Stimulated activated CD8-positive, alpha-beta memory T cell treated with anti-CD3 and anti-CD28 coated beads, Interleukin-2, amount 100 ng/mL, for 1 hour (primary cell): ENCODE data around the gene BDH1.
"Not testable (repeated sequence)": the region's sequence is repeated elsewhere in the genome, so short reads cannot be mapped to it uniquely, and the experiment has no call there.

ENCODE experiments used
- DNase-seq, 2 donors: peaks; one replicate each; pipeline ENCODE4 v3.0.0-alpha.2; 2020; ENCODE audit warnings: low read depth in 2 of 2

The BDH1 gene

DNA sequence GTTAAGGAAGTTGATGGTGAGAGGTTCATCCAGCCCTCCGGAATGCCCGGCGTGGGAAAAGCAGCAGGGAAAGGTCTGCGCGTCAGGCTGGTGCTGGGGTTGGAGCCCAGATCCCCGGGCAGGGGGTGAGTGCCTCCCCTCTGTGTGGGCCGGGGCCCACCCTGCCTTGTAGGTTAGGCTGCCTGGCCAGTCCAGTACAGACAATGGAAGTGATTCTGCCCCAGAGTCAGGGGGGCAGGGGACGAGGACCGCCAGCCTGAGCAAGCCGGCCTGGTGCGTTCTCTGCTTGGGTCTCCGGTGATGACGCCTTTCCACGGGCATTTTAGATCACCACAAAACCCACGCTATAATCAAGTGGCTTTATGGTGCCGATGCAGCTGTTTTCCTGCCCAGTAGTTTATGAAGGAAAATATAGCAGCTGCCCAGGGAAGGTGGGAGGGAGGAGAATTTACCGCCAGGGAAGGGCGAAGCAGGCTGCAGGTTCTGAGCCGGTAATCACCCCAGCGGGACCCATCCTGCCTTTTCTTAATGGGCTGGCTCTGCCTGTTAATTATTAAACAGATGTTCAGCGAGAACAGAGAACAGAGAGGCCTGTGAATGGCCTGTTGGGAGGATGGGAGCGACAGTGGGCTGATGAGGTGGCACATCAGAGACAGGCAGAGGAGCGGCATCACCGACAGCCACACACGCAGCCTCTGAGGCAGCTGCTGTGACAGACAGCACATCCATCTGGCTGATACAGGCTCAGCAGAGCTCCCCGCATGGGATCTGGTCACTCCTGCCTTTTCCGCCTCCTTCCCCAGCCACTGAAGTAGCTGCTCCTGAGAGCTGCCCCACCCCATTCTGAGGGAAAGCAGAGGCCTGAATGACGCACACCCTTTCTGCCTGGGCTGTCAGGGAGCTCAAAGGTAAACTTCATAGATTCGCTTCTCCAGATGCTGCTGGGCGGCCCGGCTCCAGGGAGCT, 35.2 kb downstream of the BDH1 start:
- no peak for DNase-seq

- DNase-seq: no peak
Measured at GRCh38 chr3:197519801-197520211, 36.0 kb downstream of the BDH1 start.

- no peak for DNase-seq
Measured at GRCh38 chr3:197518881-197519421, 36.8 kb downstream of the BDH1 start.

- DNase-seq: not testable (repeated sequence)
Measured at GRCh38 chr3:197517922-197518683, 37.7 kb downstream of the BDH1 start.

DNA sequence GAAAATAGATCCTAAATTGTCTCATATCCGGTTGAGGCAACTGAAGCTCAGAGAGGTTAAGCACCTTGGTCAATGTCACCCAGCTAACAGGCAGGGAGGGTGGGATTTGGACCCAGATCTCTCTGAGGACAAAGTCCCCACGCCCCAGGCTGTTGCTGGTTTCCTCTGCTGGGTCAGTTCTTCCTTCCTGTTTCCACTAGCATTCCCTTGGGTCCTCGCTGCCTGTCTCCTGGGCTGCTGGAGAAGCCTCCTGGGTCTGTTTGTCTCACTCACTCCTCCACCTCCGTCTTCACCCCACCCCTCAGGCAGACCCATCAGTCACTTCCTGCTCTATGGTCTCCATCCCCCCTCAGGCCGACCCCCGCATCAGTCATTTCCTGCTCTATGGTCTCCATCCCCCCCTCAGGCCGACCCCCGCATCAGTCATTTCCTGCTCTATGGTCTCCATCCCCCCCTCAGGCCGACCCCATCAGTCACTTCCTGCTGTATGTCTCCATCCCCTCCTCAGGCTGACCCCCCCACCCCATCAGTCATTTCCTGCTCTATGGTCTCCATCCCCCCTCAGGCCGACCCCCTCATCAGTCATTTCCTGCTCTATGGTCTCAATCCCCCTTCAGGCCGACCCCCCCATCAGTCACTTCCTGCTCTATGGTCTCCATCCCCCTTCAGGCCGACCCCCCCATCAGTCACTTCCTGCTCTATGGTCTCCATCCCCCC, 38.7 kb downstream of the BDH1 start:
- not testable (repeated sequence) for DNase-seq

GRCh38 chr3:197516517-197516889, 39.3 kb downstream of the BDH1 start:
- DNase-seq: no peak

DNA sequence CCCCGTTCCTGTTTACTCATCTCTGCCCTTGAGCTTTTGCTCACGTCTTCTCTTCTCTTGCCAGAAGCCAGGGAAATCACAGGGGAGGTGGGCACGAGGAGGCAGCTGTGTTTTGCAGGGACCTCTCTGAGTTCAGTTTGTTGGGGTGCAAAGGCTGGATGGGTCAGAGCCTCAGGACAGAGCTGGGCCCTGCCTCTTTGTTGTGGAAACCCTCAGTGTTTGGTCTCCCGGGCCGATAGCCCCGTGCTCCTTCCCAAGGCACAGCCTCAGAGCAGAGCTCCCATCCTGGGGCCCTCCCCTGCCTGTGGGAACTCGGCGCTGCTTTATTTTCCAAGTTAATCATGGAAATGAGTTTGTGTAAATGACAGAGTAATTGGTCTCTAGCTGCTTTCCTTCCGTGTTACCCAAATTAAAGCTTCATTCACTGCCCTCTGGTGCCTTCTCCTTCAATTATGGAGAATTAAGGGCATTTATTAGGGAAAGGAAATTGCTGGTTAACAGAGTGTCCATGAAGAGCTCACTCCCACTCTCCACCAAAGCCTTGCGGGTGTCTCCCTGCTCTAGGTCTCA, 40.9 kb downstream of the BDH1 start:
- no peak for DNase-seq

DNA sequence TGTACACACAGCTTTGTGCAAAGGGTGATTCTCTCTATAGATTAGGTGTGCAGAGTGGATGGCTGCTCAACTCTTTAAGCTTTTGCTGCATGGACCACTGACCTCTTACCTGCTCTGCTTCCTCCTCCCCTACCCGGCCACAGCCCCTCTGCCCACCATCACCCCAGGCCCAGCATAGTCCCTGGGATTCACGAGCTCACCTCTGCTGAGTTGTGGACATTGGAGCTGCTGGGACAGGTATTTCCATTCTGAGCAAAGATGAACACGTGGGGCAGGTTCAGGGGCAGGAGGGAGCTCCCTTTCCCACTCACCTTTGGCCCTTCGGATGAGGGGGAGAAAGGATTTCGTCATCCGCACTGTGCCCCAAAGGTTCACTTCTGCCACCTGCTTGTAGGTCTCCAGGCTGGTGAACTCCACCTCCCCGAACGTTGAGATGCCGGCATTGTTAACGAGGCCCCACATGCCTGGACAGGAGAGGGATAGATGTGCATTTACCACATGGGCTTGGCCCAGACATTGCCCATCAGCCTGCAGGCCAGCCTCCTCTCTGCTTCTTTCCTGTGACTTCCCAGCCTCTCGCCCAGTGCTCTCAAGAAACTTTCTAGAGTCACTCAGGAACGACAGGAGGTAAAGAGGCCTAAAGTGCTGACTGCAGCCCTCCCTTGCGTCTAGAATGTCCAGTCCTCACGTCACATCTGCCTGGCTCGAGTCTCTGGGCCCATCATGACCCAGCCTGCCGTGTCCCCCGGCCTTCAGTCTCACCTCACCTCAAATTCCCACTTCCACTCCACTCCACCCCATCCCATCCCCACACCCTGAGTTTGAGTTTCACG, 41.6 kb downstream of the BDH1 start:
- DNase-seq: no peak

DNA sequence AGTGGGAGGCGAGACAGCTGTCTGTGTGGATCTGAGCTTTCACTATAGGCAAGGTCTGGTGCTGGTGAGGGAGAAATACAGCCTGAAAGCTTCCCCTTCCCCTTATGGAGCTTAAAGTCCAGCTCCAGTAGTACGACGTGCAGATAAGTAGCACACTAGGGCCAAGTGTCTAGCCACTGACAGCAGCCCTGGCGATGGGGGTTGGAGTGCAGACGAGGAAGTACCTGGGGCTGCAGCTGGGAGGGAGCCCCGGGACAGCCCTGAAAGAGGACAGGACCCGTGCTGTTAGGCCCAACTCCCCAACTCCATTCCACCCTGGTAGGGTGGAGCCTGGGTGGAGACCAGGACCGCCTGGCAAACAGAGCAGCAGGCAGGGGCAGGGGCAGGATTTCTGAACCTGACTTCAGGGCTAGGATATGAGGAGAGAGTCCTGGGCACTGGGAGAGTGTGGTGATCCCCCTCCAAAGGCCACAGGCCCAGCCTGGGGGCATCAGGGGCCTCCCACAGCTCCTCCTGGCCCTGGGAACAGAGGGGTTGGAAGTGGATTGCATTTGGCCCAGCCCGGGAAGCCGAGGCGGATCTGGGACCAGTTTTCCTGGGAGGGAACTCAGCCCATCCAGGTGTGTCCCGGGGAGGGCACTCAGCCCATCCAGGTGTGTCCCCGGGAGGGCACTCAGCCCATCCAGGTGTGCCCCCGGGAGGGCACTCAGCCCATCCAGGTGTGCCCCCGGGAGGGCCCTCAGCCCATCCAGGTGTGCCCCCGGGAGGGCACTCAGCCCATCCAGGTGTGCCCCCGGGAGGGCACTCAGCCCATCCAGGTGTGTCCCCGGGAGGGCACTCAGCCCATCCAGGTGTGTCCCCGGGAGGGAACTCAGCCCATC, 42.8 kb downstream of the BDH1 start:
- no peak for DNase-seq

GRCh38 chr3:197511853-197512635, 43.7 kb downstream of the BDH1 start:
- no peak for DNase-seq

DNA sequence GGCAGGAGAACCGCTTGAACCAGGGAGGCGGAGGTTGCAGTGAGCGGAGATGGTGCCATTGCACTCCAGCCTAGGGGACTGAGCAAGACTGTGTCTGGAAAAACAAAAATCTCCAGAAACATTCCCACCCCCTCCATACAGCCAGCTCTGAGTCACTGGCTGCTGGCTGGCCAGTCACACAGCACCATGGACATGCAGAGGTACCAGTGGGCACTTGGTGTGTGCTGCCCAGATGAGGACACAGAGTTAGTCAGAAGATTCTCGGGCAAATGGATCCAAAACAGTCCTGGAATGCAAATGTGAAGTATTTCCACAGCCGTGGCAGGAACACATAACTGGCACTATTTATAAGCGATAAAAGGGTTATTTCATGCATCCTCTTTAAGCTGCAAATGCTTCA, 44.6 kb downstream of the BDH1 start:
- DNase-seq: no peak

GRCh38 chr3:197510642-197511018, 45.1 kb downstream of the BDH1 start:
- DNase-seq: no peak

GRCh38 chr3:197508924-197509775, 46.6 kb downstream of the BDH1 start:
- no peak for DNase-seq

- no peak for DNase-seq
Measured at GRCh38 chr3:197508461-197508860, 47.3 kb downstream of the BDH1 start.

DNA sequence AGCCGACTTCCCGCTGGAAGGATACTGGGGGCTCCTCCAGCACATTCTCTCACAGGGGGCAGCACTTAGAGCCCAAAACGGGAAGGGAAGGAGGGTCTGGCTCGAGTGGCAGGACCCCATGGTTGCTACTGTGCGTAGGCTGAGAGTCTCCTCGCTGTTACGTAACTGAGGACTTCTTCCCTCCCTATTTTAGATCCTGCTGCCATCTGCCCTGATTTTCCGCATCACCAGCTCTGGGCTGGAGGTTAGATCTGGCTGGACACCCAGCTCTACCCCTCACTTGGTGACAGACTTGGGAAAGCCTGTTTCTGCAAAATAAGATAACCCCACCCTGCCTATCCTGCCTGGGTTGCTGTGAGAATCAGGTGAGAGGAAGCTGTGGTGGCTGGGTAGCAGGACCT, 47.7 kb downstream of the BDH1 start:
- no peak for DNase-seq

GRCh38 chr3:197507541-197507940, 48.2 kb downstream of the BDH1 start:
- DNase-seq: no peak

DNA sequence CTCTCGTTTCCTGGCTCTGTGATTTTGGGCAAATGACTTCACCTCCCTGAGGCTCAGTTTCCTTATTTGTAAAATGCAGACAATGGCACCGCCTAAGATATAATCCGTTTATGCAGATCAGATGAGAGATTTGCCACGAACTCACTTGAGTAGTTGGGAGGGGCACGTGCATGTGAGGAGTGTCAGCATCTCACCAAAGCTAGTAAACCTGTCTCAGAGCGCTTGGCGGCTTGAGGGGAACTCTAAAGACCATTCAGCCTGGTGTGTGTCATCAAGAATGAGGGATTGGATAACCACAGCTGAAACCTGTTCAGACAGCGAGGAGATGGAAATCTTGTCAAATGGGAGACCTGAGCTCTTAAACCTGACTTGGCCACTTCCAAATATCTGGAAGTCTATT, 48.7 kb downstream of the BDH1 start:
- no peak for DNase-seq
